ENCODE measurements around the gene PSMB8.
"Not testable (repeated sequence)": the region's sequence is repeated elsewhere in the genome, so short reads cannot be mapped to it uniquely, and the experiment has no call there.

Gene PSMB8

DNA sequence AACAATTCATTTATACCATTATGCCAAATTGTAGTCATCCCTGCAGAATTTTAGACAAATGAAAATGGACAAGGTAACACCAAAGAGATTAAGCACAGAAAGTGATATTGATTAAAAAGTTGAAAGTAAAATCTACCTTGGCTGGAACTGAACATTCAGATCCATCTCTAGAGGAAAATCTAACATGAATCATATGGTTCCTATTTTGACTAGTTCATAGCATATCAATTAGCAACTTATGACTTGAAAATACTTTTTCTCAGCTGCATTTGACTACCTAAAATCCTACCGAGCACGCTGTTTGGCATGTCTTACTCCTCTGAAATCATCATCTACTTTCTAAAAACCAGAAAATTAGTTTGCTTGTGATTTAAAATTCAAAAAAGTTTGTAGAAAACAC is 32.8 kb upstream of the PSMB8 start:
- Histone ChIP-seq H3K9ac (ENCODE audit: low read length) (no peak overlapping the region), H3K4me3 (ENCODE audit: low read depth, low read length) (no peak overlapping the region), H3K36me3 (ENCODE audit: control insufficient read depth, insufficient read depth, low read length) (no peaks in the 10 kb centered on the region), H3K27me3 (ENCODE audit: control insufficient read depth, insufficient read depth, low read length) (no peaks in the 10 kb centered on the region; the same call in 1 of the 2 replicates), H3K27ac (ENCODE audit: low read depth, low read length) (no peak overlapping the region), H3K9me3 (ENCODE audit: control insufficient read depth, insufficient read depth, low read depth, low read length) (no peaks in the 10 kb centered on the region), H3K4me1 (ENCODE audit: control insufficient read depth, insufficient read depth, low read length) (no peaks in the 10 kb centered on the region)

DNA sequence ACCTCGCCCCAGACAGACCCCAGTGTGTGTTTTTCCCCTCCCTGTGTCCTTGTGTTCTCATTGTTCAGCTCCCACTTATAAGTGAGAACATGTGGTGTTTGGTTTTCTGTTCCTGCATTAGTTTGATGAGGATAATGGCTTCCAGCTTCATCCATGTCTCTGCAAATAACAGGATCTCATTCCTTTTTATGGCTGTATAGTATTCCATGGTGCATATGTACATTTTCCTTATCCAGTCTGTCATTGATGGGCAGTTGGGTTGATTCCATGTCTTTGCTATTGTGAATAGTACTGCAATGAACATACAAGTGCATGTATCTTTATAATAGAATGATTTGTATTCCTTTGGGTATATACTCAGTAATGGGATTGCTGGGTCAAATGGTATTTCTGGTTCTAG is 30.1 kb upstream of the PSMB8 start:
- not testable (repeated sequence) for H3K9ac ChIP-seq (ENCODE audit: low read length); H3K9me3 ChIP-seq (ENCODE audit: control insufficient read depth, insufficient read depth, low read depth, low read length); H3K36me3 ChIP-seq (ENCODE audit: control insufficient read depth, insufficient read depth, low read length); H3K27ac ChIP-seq (ENCODE audit: low read depth, low read length); H3K4me3 ChIP-seq (ENCODE audit: low read depth, low read length); H3K4me1 ChIP-seq (ENCODE audit: control insufficient read depth, insufficient read depth, low read length)
- peaks cover 15% of the 10 kb centered on the region; the same call in 1 of the 2 replicates for H3K27me3 ChIP-seq (ENCODE audit: control insufficient read depth, insufficient read depth, low read length)

DNA sequence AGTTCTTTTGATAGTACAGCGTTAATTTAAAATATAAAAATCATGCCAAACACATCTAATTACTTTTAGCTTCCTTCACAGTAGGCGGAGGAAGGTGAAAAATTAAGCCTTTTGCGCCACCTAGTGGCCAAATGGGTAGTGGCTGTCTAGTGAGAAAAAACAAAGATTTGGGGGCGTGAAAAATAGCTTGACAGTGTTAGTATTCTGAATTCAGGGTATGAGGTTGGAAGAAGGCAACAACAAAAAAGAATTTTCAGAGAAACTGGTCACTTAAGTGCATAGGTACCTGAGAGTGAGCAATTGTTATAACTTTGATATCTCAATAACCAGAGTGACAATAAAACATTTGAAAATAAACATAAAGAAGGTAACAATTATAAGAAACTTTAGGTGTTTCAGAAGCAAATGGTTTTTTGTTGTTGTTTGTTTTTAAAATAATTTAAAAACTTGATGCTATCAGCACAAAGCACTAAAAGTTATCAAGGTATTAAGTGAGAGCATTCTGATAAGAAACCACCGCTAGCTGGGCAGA is 24.5 kb upstream of the PSMB8 start:
- Histone ChIP-seq H3K9ac (ENCODE audit: low read length) (no peak overlapping the region), H3K27me3 (ENCODE audit: control insufficient read depth, insufficient read depth, low read length) (peaks cover 22% of the 10 kb centered on the region; the same call in 1 of the 2 replicates), H3K27ac (ENCODE audit: low read depth, low read length) (no peak overlapping the region), H3K9me3 (ENCODE audit: control insufficient read depth, insufficient read depth, low read depth, low read length) (no peaks in the 10 kb centered on the region), H3K4me3 (ENCODE audit: low read depth, low read length) (no peak overlapping the region), H3K4me1 (ENCODE audit: control insufficient read depth, insufficient read depth, low read length) (no peaks in the 10 kb centered on the region), H3K36me3 (ENCODE audit: control insufficient read depth, insufficient read depth, low read length) (no peaks in the 10 kb centered on the region)

DNA sequence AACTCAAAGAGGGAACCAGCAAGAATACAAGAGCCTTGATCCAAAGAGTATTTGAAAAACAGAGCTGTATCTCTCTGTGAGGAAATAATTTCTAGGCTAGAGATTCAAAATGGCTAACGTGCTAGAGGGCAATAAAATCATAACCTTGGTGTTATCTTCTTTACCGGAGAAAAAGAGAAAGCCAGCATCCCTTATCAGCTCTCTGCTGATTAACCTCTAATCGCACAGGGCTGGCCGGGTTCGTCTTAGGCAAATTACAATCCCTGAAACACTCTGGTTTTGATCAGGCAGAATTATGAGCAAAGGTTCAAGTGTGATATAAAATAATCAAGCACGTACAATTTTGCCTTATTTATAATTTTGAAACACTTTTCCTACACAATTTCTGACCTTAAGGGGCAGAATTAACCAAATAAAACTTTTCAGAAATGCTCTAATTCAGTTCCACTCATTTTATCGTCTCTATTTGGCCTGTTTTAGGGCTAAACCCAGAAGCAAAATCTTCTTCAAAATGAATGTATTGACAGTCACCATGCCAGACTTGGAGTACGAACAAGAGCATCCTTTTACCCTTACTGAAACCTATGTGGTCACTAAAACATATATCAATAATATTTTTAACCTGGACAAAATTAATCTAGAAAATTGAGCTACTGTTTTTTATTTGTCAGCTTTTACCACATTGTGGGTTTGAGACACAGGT is 23.9 kb upstream of the PSMB8 start:
- Histone ChIP-seq H3K36me3 (ENCODE audit: control insufficient read depth, insufficient read depth, low read length) (no peaks in the 10 kb centered on the region), H3K4me1 (ENCODE audit: control insufficient read depth, insufficient read depth, low read length) (no peaks in the 10 kb centered on the region), H3K27ac (ENCODE audit: low read depth, low read length) (no peak overlapping the region), H3K27me3 (ENCODE audit: control insufficient read depth, insufficient read depth, low read length) (peaks cover 22% of the 10 kb centered on the region; the same call in 1 of the 2 replicates), H3K9ac (ENCODE audit: low read length) (no peak overlapping the region), H3K9me3 (ENCODE audit: control insufficient read depth, insufficient read depth, low read depth, low read length) (no peaks in the 10 kb centered on the region), H3K4me3 (ENCODE audit: low read depth, low read length) (no peak overlapping the region)

DNA sequence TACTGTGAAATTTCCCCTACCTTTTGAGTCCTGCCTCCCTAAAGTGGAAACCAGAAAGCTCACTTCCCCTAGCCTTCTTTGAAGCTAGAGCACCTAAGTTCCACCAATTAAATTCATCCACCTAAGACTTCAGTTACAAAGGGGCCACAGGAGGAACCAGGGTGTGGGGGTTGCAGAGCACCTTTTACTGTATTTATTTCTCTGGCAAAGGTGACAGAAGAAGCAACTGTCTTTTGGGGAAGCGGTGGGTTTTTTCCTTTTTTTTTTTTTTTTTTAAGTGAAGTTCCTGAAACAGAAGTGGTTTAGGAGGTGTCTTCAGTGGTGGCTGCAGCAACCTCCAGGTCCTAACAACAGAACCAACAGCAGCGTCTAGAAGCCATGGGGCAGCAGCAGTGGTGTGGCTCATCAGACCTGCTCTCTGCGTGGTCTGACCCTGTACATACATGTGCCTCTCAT is 23.2 kb upstream of the PSMB8 start:
- Histone ChIP-seq H3K4me1 (ENCODE audit: control insufficient read depth, insufficient read depth, low read length) (no peaks in the 10 kb centered on the region), H3K9ac (ENCODE audit: low read length) (no peak overlapping the region)

DNA sequence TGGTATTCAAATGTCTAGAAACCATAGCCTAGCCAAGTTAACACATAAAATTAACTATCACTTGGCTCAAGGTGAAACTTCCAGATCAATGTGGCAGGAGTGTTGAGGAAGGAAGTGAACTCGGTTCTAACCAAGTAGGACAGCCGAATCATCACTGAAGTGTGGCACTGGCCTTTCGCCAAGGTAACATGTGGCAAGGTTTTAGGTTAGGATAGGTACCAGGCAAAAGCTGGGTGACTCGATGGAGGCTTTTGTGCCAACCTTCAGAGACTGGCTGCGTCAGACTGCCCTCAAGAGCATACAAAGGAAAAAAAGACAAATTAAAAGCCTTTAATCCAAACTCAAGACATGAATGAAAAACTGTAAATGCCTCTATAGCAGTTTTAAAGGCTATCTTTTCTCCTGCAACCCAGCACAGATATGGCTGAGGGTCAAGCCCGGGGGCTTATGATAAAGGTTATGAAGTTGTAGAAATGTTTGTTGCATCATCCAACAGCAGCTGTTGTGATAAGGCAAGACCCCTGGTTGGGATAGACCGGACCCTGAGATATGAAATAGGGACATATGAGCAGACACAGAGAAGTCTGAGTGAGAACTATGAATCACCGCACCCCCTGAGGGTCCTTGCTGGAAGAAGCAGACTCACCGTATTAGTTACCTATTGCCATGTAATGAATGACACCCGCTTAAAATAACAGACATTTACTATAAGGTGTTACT is 22.0 kb upstream of the PSMB8 start:
- Histone ChIP-seq H3K27me3 (ENCODE audit: control insufficient read depth, insufficient read depth, low read length) (peaks cover 21% of the 10 kb centered on the region; the same call in 1 of the 2 replicates), H3K4me3 (ENCODE audit: low read depth, low read length) (no peak overlapping the region), H3K9me3 (ENCODE audit: control insufficient read depth, insufficient read depth, low read depth, low read length) (no peaks in the 10 kb centered on the region), H3K27ac (ENCODE audit: low read depth, low read length) (no peak overlapping the region), H3K36me3 (ENCODE audit: control insufficient read depth, insufficient read depth, low read length) (no peaks in the 10 kb centered on the region), H3K9ac (ENCODE audit: low read length) (no peak overlapping the region), H3K4me1 (ENCODE audit: control insufficient read depth, insufficient read depth, low read length) (no peaks in the 10 kb centered on the region)

More for the DNA sequence above, 23.2 kb upstream of the PSMB8 start:
- Histone ChIP-seq H3K36me3 (ENCODE audit: control insufficient read depth, insufficient read depth, low read length) (no peaks in the 10 kb centered on the region), H3K9me3 (ENCODE audit: control insufficient read depth, insufficient read depth, low read depth, low read length) (no peaks in the 10 kb centered on the region), H3K27ac (ENCODE audit: low read depth, low read length) (no peak overlapping the region), H3K4me3 (ENCODE audit: low read depth, low read length) (no peak overlapping the region), H3K27me3 (ENCODE audit: control insufficient read depth, insufficient read depth, low read length) (peaks cover 22% of the 10 kb centered on the region; the same call in 1 of the 2 replicates)

DNA sequence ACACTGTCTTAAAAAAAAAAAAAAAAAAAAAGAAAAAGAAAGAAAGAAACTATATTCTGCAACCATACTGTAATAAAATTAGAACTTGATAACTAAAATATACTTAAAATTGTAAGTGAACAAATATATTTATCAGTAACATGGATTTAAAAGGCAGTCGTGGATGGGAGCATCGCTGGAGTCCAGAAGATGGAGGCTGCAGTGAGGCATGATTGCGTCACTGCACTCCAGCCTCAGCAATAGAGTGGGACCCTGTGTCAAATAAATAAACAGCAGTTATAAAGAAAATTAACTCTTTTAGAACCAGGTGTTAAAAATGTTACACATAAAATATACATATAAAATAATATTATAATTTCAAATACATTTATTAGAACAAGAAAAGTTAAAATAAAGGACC is 18.9 kb upstream of the PSMB8 start:
- Histone ChIP-seq H3K4me1 (ENCODE audit: control insufficient read depth, insufficient read depth, low read length) (no peaks in the 10 kb centered on the region), H3K4me3 (ENCODE audit: low read depth, low read length) (no peak overlapping the region), H3K9ac (ENCODE audit: low read length) (no peak overlapping the region), H3K27me3 (ENCODE audit: control insufficient read depth, insufficient read depth, low read length) (peaks cover 18% of the 10 kb centered on the region), H3K36me3 (ENCODE audit: control insufficient read depth, insufficient read depth, low read length) (no peaks in the 10 kb centered on the region), H3K27ac (ENCODE audit: low read depth, low read length) (no peak overlapping the region), H3K9me3 (ENCODE audit: control insufficient read depth, insufficient read depth, low read depth, low read length) (no peaks in the 10 kb centered on the region)

DNA sequence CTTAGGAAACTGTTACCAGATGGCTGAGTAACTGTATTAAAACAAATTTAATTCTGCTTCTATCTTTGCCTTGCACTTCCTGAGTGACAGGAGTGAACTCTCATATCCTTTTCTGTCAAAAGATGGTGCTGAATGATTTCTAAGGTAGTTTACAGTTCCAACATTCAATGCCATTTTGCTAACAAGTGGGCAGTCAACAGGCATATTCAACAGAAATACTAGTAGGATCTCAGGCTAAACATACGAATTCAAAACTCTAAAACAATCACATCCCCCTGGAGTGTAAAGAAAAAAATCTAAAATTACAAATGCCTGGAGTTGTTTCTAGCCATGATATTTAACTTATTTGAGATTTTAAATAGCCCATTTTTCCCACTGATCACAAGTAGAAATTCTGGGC is 16.8 kb upstream of the PSMB8 start:
- no peak overlapping the region for H3K4me3 ChIP-seq (ENCODE audit: low read depth, low read length)
- H3K27ac ChIP-seq (ENCODE audit: low read depth, low read length), result no peak overlapping the region
- no peaks in the 10 kb centered on the region for H3K4me1 ChIP-seq (ENCODE audit: control insufficient read depth, insufficient read depth, low read length)
- H3K36me3 ChIP-seq (ENCODE audit: control insufficient read depth, insufficient read depth, low read length), result no peaks in the 10 kb centered on the region
- H3K9me3 ChIP-seq (ENCODE audit: control insufficient read depth, insufficient read depth, low read depth, low read length), result no peaks in the 10 kb centered on the region
- no peak overlapping the region for H3K9ac ChIP-seq (ENCODE audit: low read length)
- H3K27me3 ChIP-seq (ENCODE audit: control insufficient read depth, insufficient read depth, low read length), result peaks cover 33% of the 10 kb centered on the region

DNA sequence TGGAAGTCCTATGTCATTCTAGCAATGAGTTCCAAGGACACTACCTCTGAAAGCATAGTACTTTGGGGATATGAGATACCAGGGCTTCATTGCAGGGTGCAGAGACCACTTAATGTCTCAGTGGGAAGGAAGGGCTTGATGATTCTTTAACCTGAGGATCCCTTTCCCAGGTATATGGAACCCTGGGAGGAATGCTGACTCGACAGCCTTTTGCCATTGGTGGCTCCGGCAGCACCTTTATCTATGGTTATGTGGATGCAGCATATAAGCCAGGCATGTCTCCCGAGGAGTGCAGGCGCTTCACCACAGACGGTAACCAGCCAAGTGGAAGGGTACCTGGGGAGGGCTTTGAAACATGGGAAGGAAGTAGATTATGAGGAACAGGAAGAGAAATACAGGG is 14.3 kb upstream of the PSMB8 start:
- no peaks in the 10 kb centered on the region for H3K36me3 ChIP-seq (ENCODE audit: control insufficient read depth, insufficient read depth, low read length)
- no peak overlapping the region for H3K27ac ChIP-seq (ENCODE audit: low read depth, low read length)
- H3K4me1 ChIP-seq (ENCODE audit: control insufficient read depth, insufficient read depth, low read length), result no peaks in the 10 kb centered on the region; the same call in 1 of the 2 replicates
- no peaks in the 10 kb centered on the region for H3K9me3 ChIP-seq (ENCODE audit: control insufficient read depth, insufficient read depth, low read depth, low read length)
- H3K9ac ChIP-seq (ENCODE audit: low read length), result no peak overlapping the region
- peaks cover 56% of the 10 kb centered on the region for H3K27me3 ChIP-seq (ENCODE audit: control insufficient read depth, insufficient read depth, low read length)
- no peak overlapping the region for H3K4me3 ChIP-seq (ENCODE audit: low read depth, low read length)

DNA sequence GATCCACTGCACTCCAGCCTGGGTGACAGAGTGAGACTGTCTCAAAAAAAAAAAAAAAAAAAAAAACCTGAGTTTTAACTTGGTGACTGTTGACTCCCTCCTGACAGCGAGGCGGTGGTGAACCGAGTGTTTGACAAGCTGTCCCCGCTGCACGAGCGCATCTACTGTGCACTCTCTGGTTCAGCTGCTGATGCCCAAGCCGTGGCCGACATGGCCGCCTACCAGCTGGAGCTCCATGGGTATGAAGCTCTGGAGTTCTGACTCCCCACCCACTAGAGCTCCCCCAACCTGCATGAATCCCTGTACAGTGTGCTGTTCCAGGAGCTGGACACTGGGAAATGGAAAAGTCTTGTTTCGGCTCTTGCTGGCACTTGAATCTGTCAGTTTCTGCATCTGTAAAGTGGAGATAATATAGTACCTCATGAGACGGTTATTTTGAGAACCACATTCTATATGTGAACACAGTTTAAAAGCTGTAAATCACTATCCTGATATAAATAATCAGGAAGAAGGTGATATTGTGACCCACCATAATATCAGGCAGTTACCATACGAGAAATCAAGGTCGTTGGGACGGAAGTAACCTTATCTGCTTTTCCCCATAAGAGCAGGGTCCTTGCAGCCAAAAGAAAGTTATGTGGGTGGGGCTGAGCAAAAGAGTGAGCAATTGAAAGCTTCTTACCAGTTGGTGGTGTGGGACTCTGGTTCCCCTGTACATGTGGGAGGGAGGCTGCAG is 13.5 kb upstream of the PSMB8 start:
- Histone ChIP-seq H3K4me1 (ENCODE audit: control insufficient read depth, insufficient read depth, low read length) (peaks cover 8% of the 10 kb centered on the region), H3K36me3 (ENCODE audit: control insufficient read depth, insufficient read depth, low read length) (no peaks in the 10 kb centered on the region), H3K9me3 (ENCODE audit: control insufficient read depth, insufficient read depth, low read depth, low read length) (no peaks in the 10 kb centered on the region), H3K27me3 (ENCODE audit: control insufficient read depth, insufficient read depth, low read length) (peaks cover 65% of the 10 kb centered on the region), H3K4me3 (ENCODE audit: low read depth, low read length) (no peak overlapping the region), H3K9ac (ENCODE audit: low read length) (no peak overlapping the region), H3K27ac (ENCODE audit: low read depth, low read length) (no peak overlapping the region)
